Liver (tissue), 9 donors: ENCODE results near the gene S100A11. TPM values are rescaled to one million over a fixed set of nuclear protein-coding genes. Genes with fewer than 3 reads are reported as not detected.

Experiments used
- DNase-seq: peaks from one replicate; pipeline ENCODE4 v3.0.0-alpha.2; 2017; ENCODE audit warnings: low spot score
- H3K27ac ChIP-seq, 2 donors: one replicate each; pipeline ENCODE4 v1.7.0; 2013; ENCODE audit warnings: inconsistent platforms in 2 of 2, low read length in 2 of 2, control low read depth in 1 of 2, low read depth in 1 of 2, mild to moderate bottlenecking in 1 of 2
- H3K27me3 ChIP-seq, 4 donors: one replicate each; pipeline versions ENCODE4 v1.6.1 to v1.7.0; 2013; ENCODE audit warnings: low read length in 3 of 4, inconsistent platforms in 1 of 4, mild to moderate bottlenecking in 1 of 4, moderate library complexity in 1 of 4; ENCODE audit not compliant: control insufficient read depth in 4 of 4, insufficient read depth in 4 of 4
- H3K36me3 ChIP-seq, 4 donors: one replicate each; pipeline versions ENCODE4 v1.6.1 to v1.7.0; 2013; ENCODE audit warnings: low read length in 3 of 4, mild to moderate bottlenecking in 3 of 4, low read depth in 1 of 4, moderate library complexity in 1 of 4; ENCODE audit not compliant: control insufficient read depth in 4 of 4, insufficient read depth in 3 of 4
- H3K4me1 ChIP-seq, 4 donors: one replicate each; pipeline versions ENCODE4 v1.6.1 to v1.7.0; 2013; ENCODE audit warnings: low read length in 3 of 4, mild to moderate bottlenecking in 3 of 4, moderate library complexity in 1 of 4; ENCODE audit not compliant: control insufficient read depth in 4 of 4, insufficient read depth in 4 of 4
- H3K4me3 ChIP-seq, 3 donors: one replicate each; pipeline versions ENCODE4 v1.6.1 to v1.7.0; 2013; ENCODE audit warnings: low read length in 3 of 3, control low read depth in 1 of 3, low read depth in 1 of 3, mild to moderate bottlenecking in 1 of 3
- H3K9ac ChIP-seq, 2 donors: one replicate each; pipeline ENCODE4 v1.7.0; 2013; ENCODE audit warnings: low read length in 2 of 2, mild to moderate bottlenecking in 2 of 2, moderate library complexity in 2 of 2, control low read depth in 1 of 2, low read depth in 1 of 2
- H3K9me3 ChIP-seq, 4 donors: one replicate each; pipeline versions ENCODE4 v1.6.1 to v1.7.0; 2013; ENCODE audit warnings: low read length in 3 of 4; ENCODE audit not compliant: control insufficient read depth in 4 of 4
- ATF3 ChIP-seq: IDR thresholded peaks from 2 replicates; pipeline ENCODE4 v1.6.1; 2016; ENCODE audit warnings: antibody characterized with exemption
- CTCF ChIP-seq: fragments of 150-350 bp; IDR thresholded peaks from 2 replicates; pipeline ENCODE4 v1.5.1; 2017; ENCODE audit warnings: improper control_type of control experiment, low read depth, low read length; ENCODE audit not compliant: missing input control
- EGR1 ChIP-seq, 2 donors: IDR thresholded peaks; 2 replicates each; pipeline ENCODE4 v1.6.1; 2016 to 2018; ENCODE audit warnings: antibody characterized with exemption in 2 of 2, low read depth in 2 of 2
- FOXA1 ChIP-seq: IDR thresholded peaks from 2 replicates; pipeline ENCODE4 v1.6.1; 2016; ENCODE audit warnings: antibody characterized with exemption
- FOXA2 ChIP-seq: IDR thresholded peaks from 2 replicates; pipeline ENCODE4 v1.6.1; 2016; ENCODE audit warnings: antibody characterized with exemption
- GABPA ChIP-seq, 2 donors: IDR thresholded peaks in 1 of 2; conservative IDR thresholded peaks in 1 of 2; 2 replicates each; pipeline ENCODE4 v1.6.1; 2016; ENCODE audit warnings: antibody characterized with exemption in 2 of 2, mild to moderate bottlenecking in 1 of 2, moderate library complexity in 1 of 2
- HNF4A ChIP-seq, 2 donors: conservative IDR thresholded peaks; 2 replicates each; pipeline ENCODE4 v1.6.1; 2016; ENCODE audit warnings: antibody characterized with exemption in 2 of 2, mild to moderate bottlenecking in 2 of 2
- HNF4G ChIP-seq: IDR thresholded peaks from 2 replicates; pipeline ENCODE4 v1.6.1; 2016; ENCODE audit warnings: antibody characterized with exemption
- JUND ChIP-seq, 2 donors: IDR thresholded peaks; 2 replicates each; pipeline ENCODE4 v1.6.1; 2016; ENCODE audit warnings: antibody characterized with exemption in 2 of 2
- MAX ChIP-seq: IDR thresholded peaks from 2 replicates; pipeline ENCODE4 v1.6.1; 2016; ENCODE audit warnings: antibody characterized with exemption
- NR2F2 ChIP-seq: IDR thresholded peaks from 2 replicates; pipeline ENCODE4 v1.6.1; 2016; ENCODE audit warnings: antibody characterized with exemption
- RAD21 ChIP-seq, 2 donors: IDR thresholded peaks; 2 replicates each; pipeline ENCODE4 v1.6.1; 2016; ENCODE audit warnings: antibody characterized with exemption in 2 of 2, mild to moderate bottlenecking in 2 of 2
- REST ChIP-seq: IDR thresholded peaks from 2 replicates; pipeline ENCODE4 v1.6.1; 2016; ENCODE audit warnings: antibody characterized with exemption, mild to moderate bottlenecking
- RXRA ChIP-seq, 2 donors: IDR thresholded peaks; 2 replicates each; pipeline ENCODE4 v1.6.1; 2017 to 2018; ENCODE audit warnings: antibody characterized with exemption in 2 of 2, mild to moderate bottlenecking in 1 of 2
- SP1 ChIP-seq: IDR thresholded peaks from 2 replicates; pipeline ENCODE4 v1.6.1; 2018; ENCODE audit warnings: antibody characterized with exemption, mild to moderate bottlenecking
- TAF1 ChIP-seq: conservative IDR thresholded peaks from 2 replicates; pipeline ENCODE4 v1.6.1; 2016; ENCODE audit warnings: antibody characterized with exemption, mild to moderate bottlenecking
- YY1 ChIP-seq: IDR thresholded peaks from 2 replicates; pipeline ENCODE4 v1.6.1; 2016; ENCODE audit warnings: antibody characterized with exemption, mild to moderate bottlenecking
- ZBTB33 ChIP-seq: IDR thresholded peaks from 2 replicates; pipeline ENCODE4 v1.6.1; 2016; ENCODE audit warnings: antibody characterized with exemption
- WGBS: extraction: QIAGEN DNeasy Blood & Tissue Kit; methylation state at CpG from one replicate; pipeline ENCODE4 v1.1.7; 2013; 5-methylcytosine and 5-hydroxymethylcytosine counted together
- polyA plus RNA-seq, 2 donors: library from polyadenylated mRNA; stranded (reverse) in 1 of 2; unstranded in 1 of 2; fragments of 200-250 nt in 1 of 2; fragments of >200 nt in 1 of 2; fragmentation: Nextera tagmentation in 1 of 2; extraction: Ambion mirVana in 1 of 2; gene quantifications; one replicate each; pipeline versions ENCODE4 v1.2.1 to v1.2.3, GENCODE V29; 2013 to 2015
- total RNA-seq, 2 donors: library from RNA; depleted of rRNA; stranded (reverse); fragments of >200 nt; gene quantifications; one replicate each; pipeline ENCODE4 v1.2.3, GENCODE V29; 2014
- donor health status: healthy.
- donor health status: healthy.
- donor health status: healthy.
- donor health status: healthy.
- donor health status: healthy.

The S100A11 gene
- total and polyA plus RNA-seq, 4 donors, result 9.9 to 76.1 (median 31.0) TPM

- peaks cover 3 to 43% (median 36%) of the 10 kb centered on the region in 4 donors for H3K4me1 ChIP-seq
- peak; percentile 74 for DNase-seq
- no peaks in the 10 kb centered on the region for H3K36me3 ChIP-seq
- no peaks in the 10 kb centered on the region for H3K9me3 ChIP-seq
- H3K4me3 ChIP-seq, result peak within 1 kb of the TSS; percentile 43 to 73 (median 70)
- TF ChIP-seq ATF3, result no peak
- TF ChIP-seq FOXA2, result no peak
- no peak for TF ChIP-seq EGR1 (IDR thresholded peaks at IDR 0.05; ENCODE audit: low read depth in 2 of 2)
- no peak for TF ChIP-seq ZBTB33
- no peak for TF ChIP-seq SP1
- TF ChIP-seq FOXA1, result no peak
- no peak for TF ChIP-seq CTCF
- TF ChIP-seq TAF1, result no peak
- TF ChIP-seq RXRA (IDR thresholded peaks at IDR 0.05), result no peak
- TF ChIP-seq RAD21 (IDR thresholded peaks at IDR 0.05), result no peak
- no peak for TF ChIP-seq NR2F2
- no peak for TF ChIP-seq YY1
- no peak for TF ChIP-seq REST
- no peak for TF ChIP-seq GABPA (IDR thresholded peaks at IDR 0.05 in 1 of 2, conservative IDR thresholded peaks at IDR 0.05 in 1 of 2)
- TF ChIP-seq HNF4A (conservative IDR thresholded peaks at IDR 0.05), result no peak
- no peak for TF ChIP-seq MAX
- TF ChIP-seq JUND (IDR thresholded peaks at IDR 0.05), result no peak
- no peak for TF ChIP-seq HNF4G
- H3K27me3 ChIP-seq, result no peaks in the 10 kb centered on the region
- H3K9ac ChIP-seq, result peak within 1 kb of the TSS; percentile 36 to 48
- H3K27ac ChIP-seq, result peak within 1 kb of the TSS; percentile 76 to 89
- 2% methylated on average over 69 of the region's 69 CpGs for WGBS
Observed at GRCh38 chr1:151993734-151994496, 42.9 kb downstream of the S100A11 start, which contains the start of gene S100A10. S100A10 (minus strand) TSS chr1:151993859; CDS start chr1:151986230, 7,629 bp downstream.
